LNCaP clone FGC (cell line): ENCODE data around the gene CCDC50.

Experiments
- DNase-seq: peaks from one replicate; pipeline ENCODE4 v3.0.0-alpha.2; 2011; ENCODE audit warnings: low read depth
- H3K4me3 ChIP-seq: 2 replicates; pipeline ENCODE4 v1.5.1; 2011; ENCODE audit warnings: mild to moderate bottlenecking, low read depth, low read length, control low read depth
- TF ChIP-seq, protein P1 (sequence below): IDR thresholded peaks from 2 replicates; pipeline ENCODE4 v1.5.1; 2012; ENCODE audit warnings: mild to moderate bottlenecking; ENCODE audit not compliant: control insufficient read depth, insufficient read depth; ENCODE audit errors: extremely low read depth

The CCDC50 gene

DNA sequence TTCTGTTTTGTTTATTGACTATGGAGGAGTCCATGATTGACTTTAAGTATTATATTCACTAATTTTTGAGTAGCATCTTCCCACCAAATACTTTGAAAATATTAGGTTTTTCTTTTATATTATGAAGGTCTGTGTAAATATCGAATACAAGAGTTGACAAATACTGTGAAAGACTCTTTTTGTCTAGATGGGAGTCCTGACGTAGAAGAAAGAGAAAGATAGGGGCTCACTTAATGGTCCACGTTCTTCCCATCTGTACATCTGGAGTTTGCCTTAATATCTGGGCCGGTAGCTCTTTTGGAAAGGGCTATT lies 8.9 kb downstream of the CCDC50 start:
- no peak overlapping the region for H3K4me3 ChIP-seq
- TF ChIP-seq, protein P1, sequence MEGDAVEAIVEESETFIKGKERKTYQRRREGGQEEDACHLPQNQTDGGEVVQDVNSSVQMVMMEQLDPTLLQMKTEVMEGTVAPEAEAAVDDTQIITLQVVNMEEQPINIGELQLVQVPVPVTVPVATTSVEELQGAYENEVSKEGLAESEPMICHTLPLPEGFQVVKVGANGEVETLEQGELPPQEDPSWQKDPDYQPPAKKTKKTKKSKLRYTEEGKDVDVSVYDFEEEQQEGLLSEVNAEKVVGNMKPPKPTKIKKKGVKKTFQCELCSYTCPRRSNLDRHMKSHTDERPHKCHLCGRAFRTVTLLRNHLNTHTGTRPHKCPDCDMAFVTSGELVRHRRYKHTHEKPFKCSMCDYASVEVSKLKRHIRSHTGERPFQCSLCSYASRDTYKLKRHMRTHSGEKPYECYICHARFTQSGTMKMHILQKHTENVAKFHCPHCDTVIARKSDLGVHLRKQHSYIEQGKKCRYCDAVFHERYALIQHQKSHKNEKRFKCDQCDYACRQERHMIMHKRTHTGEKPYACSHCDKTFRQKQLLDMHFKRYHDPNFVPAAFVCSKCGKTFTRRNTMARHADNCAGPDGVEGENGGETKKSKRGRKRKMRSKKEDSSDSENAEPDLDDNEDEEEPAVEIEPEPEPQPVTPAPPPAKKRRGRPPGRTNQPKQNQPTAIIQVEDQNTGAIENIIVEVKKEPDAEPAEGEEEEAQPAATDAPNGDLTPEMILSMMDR: no peak
- DNase-seq: no peak

- no peak overlapping the region for H3K4me3 ChIP-seq
- TF ChIP-seq, protein P1: no peak
- DNase-seq: no peak
Measured at GRCh38 chr3:191339316-191339917, 10.2 kb downstream of the CCDC50 start.

DNA sequence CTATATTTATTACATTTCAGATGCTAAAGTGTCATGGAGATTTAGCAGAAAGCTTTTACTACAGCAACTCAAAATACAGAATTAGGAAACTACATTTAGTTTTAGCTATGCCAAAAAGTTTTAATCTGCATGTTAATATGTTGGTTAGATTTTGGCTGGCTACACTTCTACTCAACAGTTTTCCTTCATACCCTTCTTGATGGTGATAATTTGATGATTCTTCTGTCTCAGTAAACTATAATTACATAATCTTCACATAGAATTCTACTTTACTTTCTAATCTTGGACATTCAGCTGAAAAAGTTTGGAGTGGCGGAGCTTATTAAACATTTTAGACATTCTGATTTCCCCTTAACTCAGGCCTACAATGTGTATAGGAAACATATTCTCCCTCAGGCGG lies 11.2 kb downstream of the CCDC50 start:
- no peak for DNase-seq
- TF ChIP-seq, protein P1: no peak
- H3K4me3 ChIP-seq: no peak overlapping the region

DNA sequence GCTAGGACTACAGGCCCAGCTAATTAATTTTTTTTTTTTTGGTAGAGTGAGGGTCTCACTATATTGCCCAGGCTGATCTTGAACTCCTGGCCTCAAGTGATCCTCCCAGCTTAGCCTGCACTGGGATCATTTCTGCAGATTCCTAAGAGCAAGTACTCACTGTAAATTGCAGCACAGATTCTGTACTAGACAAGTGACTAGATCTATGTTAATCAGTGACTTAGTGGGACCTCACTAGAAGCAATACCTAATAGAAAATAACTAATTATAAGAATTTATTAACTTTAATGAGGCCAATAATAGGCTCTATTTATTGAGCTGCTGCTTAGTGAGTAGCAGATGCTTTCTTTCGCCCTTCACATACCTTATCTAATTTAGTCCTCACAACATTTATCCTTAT lies 11.8 kb downstream of the CCDC50 start:
- DNase-seq: no peak
- H3K4me3 ChIP-seq: no peak overlapping the region
- TF ChIP-seq, protein P1: no peak

- H3K4me3 ChIP-seq: no peak overlapping the region
- TF ChIP-seq, protein P1: no peak
- DNase-seq: no peak
Measured at GRCh38 chr3:191342006-191342405, 12.8 kb downstream of the CCDC50 start.

DNA sequence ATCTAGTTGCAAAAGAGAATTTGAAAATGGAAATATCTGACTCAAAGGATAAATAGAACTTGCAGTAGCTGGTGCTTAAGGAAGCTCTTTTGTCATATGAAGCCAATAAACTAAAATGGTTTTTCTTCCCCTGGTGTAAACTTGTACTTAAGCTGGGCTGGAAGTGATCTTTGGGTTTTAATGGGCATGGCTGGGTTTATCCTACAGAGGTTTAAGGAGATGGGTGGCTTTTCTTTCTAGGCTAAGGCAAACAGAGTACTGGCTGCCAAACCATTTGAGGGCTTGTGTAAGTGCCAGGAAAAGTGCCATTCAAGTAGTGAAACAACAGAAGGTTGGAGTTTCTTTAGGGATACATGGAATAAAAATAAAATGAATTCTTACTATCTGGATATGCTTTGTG lies 13.2 kb downstream of the CCDC50 start:
- TF ChIP-seq, protein P1: no peak
- DNase-seq: no peak
- H3K4me3 ChIP-seq: no peak overlapping the region

DNA sequence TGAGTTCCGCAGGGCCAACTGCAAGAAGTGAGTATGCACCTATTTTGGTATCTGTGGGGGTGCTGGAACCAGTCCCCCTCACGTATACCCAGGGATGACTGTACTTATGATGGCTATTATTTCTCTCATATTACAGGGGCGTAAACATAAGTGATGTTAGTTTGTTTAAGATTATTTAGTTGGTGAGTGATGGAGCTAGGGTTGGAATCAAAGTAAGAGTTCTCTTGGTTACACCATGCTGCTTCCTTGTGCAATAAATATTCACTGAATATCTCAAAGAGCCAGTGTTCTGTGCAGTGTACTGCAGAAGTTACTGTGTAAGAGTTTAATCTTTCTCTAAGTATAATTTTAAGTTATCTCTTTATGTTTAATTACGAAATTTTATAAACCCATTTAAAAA lies 13.9 kb downstream of the CCDC50 start:
- TF ChIP-seq, protein P1: no peak
- no peak for DNase-seq
- H3K4me3 ChIP-seq: no peak overlapping the region
